Fibroblast of skin of right biceps (primary cell): Measurements from ENCODE around the gene NOTUM.
A peak's percentile ranks its signal among the peaks of the same experiment; 100 is the strongest.
"Not testable (repeated sequence)": the region's sequence is repeated elsewhere in the genome, so short reads cannot be mapped to it uniquely, and the experiment has no call there.

Experiments used
- DNase-seq: peaks from one replicate; pipeline ENCODE4 v3.0.0-alpha.2; 2013

The NOTUM gene

DNA sequence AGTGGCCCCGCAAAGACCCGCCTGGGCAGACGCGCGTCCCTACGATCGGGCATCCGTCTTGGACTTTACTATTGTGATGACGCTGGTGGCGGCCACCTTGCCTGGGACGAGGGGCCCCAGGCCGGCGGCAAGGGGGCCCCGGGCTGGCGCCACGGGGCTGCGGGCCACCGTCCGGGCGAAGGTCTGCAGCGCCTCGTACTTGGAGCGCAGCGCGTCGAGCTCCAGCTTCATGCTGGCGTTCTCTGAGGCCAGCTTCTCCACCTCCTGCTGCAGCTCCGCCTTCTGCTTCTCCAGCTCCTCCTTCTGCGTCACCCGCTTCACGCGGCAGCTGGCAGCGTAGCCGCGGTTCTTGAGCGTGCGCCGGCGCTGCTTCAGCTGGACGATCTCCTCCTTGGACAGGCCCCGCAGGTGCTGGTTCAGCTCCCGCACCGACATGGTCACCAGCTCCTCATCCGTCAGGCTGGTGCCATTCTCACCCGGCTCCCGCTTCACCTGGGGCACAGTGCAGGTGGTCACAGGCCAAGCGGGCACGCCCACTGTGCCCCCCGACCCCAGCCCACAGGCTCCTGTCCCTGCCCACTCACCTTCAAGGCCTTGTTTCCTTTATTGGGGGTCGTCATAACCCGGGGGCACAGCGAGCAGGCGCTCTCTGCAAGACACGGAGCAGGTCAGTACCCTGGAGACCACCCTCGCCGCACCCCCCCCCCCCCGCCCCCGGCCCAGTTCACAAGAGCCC lies 38.3 kb downstream of the NOTUM start:
- no peak for DNase-seq

GRCh38 chr17:81921996-81922565 lies 38.9 kb downstream of the NOTUM start:
- DNase-seq, result no peak

DNA sequence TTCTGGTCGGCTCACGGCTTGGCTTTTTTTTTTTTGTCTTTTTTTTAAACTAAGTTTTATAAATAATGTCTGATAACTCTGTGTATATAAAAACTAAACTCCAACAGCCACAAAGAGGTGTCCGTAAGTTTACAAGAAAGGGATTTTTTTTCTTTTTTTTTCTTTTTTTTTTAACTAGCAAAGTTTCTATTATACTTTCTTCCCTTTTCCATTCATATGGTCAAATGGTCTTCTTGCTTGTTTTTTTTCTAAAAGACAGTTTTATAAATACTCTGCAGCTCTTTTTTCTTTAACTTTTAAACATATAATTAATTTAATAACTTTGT lies 39.5 kb downstream of the NOTUM start:
- DNase-seq, result no peak

DNA sequence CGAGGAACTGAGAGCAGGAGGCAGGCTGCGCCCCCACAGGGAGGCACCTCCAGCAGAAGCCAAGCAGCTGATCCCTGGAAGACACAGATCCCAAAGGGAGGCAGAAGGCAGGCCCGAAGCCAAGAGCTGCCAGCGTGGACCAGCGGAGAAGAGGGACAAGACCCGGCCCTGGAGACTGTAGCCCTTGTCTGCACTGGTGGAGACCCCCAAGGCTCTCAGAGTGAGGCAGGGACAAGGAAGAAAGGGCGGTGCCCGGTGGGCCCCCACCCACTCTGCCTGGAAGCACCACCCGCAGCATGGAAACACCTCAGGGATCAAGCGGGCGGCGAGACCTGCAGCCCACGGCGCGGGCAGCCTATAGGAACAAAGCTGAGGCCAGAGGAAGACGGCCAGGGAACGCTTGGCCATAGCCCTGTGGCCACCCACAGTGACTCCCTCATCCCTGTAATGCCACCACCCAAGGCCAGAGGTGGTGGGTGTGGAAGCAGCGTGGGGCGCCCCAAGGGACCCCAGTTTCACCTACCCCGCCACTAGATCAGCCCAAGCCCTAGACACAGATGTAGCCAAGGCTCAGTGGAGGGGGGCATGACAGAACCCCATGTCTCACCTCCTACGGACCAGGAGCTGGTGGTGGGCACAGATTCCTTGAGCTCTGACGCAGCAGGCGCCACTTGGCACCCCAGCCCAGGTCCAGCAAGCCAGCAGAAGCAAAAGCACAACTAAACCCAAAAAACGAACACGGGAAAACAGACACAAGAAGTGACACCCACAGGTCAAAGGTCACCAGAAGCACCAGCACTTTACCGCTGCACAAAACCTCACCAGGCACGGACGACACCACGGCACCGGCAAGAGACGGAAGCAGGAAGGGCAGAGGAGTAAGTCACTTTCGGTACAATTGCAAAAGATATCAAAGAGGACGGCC lies 40.1 kb downstream of the NOTUM start:
- no peak for DNase-seq

DNA sequence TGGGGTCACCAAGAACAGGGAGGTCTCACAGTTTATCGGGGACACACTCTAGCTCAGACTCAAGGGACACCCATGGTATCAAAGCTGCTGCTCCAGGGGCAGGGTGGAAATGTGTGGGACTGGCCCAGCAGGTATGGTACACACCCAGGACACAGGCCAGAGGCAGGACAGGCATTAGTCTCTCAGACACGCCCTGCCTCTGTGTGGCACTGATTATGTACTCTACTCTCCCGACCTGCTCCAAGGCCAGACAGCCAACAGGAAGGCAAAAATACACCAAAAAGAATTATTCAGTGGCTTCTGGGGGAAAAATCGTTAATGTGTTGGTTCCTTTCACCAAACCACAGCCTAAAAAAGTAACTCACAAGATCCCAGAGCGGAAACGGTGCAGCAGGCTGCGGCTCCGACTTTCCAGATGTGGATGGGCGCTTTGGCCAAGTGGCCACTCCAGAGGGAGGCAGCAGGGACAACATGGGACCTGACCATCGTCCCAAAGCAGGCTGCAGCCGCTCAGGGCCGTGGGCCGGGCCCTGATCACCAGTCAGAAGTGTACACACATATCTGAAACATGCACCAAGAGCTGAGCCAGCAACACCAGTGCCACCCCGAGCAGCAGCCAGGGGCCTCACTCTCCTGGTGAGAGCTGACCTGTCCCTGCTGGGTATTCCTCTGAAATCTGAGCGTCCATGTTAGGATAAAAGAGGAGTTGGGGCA lies 42.0 kb downstream of the NOTUM start:
- DNase-seq, result no peak

GRCh38 chr17:81918333-81918669 lies 42.7 kb downstream of the NOTUM start:
- DNase-seq, result not testable (repeated sequence)

DNA sequence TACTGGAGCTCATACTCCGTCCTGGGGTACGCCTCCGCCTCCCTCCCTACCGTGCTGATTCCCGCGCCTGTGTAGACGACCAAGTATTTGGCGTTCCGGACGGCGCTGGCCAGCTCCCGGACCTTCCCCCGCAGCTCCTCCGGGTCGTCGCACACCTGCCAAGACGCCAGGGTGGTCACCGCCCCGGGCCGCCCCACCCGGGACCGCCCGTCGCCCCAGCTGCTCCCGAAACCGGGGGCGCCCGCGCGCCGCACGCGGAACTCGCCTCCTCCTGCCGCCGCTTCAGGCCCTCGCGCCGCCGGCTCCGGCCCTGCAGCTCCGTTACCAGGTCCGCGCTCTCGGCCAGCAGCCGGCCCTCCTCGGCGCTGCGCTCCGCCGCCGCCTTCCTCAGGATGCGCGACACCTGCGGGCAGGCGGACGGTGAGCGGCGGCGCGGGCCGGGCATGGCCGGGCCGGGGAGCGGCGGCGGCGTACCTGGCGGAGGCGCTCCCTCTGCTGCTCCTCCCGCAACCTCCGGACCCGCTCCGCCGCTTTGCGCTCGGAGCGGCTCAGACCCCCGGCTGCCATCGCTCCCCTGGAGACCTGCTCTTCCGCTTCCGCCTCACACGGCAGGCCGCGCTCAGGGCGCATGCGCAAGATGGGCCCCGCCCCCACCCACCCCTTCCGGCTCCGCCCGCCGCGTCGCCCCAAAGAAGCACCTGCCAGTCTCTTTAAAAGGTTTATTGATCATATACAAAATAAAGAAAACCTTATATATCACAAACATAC lies 43.2 kb downstream of the NOTUM start, which contains the start of gene SIRT7:
SIRT7 (minus strand) TSS at position 612 of the 768 bp plus-strand sequence; CDS start at position 567, 45 bp downstream.
- peak; percentile 67 for DNase-seq

DNA sequence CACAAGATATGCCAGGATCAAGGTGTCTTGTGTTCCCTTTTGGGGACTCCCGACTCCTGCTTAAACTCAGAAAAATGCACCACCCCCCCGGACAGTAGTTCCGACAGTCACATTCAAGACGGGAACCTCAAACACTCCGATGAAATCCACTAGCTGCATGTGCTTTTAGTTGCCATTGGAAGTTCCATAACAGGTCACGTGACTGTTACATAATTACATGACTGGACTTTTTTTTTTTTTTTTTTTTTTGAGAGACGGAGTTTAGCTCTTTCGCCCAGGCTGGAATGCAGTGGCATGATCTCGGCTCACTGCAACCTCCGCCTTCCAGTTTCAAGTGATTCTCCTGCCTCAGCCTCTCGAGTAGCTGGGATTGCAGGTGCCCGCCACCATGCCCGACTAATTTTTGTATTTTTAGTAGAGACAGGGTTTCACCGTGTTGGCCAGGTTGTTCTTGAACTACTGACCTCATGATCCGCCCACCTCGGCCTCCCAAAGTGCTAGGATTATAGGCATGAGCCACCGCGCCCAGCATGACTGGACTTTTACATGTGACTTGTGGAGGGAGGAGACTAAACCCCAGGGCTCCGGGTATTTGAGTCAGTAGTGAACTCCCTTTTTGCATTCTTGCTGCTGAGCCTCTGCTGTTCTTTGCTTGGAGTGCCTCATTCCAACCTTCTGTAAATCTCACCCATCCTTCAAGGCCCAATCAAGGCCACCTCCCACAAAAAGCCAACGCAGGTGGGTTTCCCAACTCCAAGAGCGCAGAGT lies 44.6 kb downstream of the NOTUM start:
- DNase-seq, result no peak

DNA sequence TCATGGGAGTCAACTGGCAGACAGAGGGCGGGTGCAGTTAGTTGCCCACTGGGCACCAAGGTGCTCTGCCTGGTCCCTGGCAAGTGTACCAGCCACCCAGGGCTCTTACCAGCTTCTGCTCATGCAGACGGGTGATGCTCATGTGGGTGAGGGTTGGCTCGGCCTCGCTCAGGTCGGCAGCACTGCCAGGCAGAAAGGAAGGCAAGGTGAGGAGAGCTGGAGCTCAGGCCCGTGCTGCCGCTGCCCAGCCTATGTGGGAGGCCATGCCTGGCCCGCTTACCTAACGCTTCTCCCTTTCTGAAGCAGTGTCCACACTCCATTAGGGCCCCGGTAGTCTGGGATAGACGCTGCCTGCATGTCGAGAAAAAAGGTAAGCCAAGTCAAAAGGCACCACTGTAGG lies 45.7 kb downstream of the NOTUM start:
- DNase-seq, result no peak

DNA sequence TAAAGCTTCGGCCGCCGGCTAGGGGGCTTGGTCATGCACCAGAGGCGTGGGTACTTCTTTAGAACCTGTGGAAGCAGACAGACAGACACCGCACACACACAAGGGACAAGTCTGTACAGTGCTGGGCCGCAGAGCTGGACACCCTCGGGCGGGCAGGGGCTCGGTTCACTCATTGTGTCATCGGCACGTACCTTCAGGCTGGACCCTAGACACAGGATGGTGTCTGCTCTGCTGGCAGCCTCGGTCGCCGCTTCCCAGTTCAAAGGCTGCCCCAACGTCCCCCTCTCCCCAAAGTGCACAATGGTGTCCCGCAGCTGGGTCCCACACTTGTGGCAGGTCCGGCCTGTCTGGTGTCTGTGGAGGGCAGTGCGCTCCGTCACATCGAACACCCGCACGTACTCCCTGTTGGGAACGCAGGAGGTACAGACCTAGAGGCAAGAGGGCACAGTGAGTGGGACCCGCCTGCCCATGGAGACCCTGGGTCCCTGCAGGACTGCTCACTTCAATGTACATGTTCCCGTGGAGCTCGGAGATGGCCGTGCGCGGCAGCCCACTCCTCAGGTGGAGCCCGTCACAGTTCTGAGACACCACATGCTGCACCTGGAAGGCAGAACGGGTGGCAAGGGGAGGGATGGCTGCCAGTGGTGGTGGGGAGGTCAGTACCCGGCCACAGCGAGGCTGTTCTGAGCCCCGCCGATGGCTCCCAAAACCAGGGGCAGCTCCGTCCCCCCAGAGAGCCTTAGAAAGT lies 46.7 kb downstream of the NOTUM start:
- no peak for DNase-seq

DNA sequence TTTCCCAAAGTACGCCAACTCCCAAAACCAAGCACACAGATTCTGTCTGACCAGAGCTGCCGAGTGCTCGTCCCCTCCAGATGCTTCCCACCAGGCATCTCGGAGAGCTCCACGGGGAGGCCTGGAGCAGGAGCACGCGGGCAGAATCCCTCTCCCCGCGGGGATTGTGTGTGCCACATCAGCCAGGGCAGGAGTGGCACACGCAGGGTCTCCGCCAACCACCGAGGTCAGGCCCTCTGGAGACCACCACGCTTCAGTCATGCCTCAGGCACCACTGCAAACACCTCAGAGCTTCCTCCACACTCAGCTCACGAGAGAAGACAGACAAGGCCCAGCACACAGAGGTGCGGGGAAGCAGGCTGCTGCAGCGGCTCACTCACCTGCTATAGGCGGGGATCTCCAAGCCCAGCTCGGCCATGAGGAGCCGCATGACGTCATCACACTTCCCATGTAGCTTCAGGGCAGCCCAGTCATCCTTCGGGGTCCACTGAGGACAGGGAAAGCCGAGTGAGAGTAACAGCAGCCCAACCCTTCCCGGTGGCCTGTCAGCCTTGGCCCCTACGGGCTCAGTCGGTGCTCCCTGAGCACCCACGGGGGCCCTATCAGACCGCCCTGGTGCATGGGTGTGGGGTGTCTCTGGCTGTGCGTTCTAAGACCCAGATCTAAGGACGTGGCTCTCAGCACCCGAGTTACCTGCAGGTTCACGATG lies 47.4 kb downstream of the NOTUM start:
- no peak for DNase-seq

- DNase-seq, result no peak
Observed at GRCh38 chr17:81912441-81913309, 48.3 kb downstream of the NOTUM start.

- DNase-seq, result no peak
Observed at GRCh38 chr17:81911969-81912368, 49.0 kb downstream of the NOTUM start.

- peak; percentile 87 for DNase-seq
Observed at GRCh38 chr17:81911277-81911961, 49.6 kb downstream of the NOTUM start, which contains the start of gene PCYT2. TSS of gene PCYT2 (minus strand) at chr17:81911399. CDS start at chr17:81911355, 44 bp downstream.

DNA sequence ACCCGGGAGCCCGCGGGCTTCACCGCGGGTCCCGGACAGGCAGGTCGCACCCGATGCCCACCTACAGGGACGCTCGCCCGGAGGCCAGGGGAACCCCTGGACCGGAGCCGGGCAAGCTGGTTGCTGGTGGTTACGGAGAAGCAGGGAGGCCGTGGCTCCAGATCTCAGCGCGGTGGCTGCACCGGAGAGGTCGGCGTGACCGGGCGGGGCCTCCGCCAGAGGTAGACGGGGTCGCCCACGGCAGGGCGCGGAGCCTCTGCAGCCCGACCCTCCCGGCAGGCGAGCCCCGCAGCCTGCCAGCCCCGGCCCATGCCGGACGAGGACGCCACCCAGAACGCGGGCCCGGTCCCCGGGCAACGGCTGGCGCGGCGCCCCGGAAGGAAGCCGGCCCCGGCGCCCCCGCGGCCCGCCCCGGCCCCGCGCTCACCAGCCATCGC lies 50.1 kb downstream of the NOTUM start:
- DNase-seq, result no peak

DNA sequence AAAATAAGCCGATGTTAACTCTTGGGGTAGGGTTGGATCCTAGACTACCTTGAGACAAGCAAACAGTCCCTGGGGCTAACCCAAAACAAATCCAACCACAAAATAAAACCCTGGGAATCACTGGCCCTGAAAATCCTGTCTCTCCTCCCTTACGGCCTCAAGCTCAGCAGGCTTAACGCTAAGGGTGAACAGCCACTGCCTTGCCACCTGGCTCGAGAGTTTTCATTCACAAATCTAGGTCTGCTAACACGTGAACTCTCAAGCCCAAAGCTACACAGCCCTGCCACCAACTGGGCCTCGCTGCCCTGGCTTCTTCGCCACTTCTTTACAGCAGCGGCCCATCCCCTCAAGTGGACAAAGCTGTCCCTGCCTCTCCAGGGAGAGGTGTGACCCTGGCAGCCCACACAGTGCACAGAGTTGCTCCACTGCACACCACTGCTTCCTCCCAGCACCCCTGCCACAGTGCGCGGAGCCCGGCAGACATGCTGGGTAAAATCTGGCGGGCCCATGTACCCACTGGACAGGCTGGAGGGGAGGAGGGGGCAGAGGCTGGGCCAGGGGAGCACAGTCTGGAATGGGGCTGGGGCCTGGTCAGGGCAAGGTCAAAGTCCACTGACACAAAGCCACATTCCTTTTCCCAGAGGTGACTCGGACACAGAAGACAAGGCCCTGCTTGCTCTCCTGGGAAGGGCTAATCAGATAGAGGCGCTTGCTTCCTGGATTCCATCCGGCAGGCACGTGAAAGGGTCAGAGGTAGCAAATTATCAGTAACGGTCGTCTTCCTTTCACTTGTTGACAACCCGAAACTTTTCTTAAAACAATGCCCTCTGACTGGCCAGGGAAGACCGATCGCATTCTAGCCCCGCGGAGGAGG lies 50.8 kb downstream of the NOTUM start:
- no peak for DNase-seq

- no peak for DNase-seq
Observed at GRCh38 chr17:81909231-81909630, 51.8 kb downstream of the NOTUM start.
